ENCODE results near the gene TTLL6.

DNA sequence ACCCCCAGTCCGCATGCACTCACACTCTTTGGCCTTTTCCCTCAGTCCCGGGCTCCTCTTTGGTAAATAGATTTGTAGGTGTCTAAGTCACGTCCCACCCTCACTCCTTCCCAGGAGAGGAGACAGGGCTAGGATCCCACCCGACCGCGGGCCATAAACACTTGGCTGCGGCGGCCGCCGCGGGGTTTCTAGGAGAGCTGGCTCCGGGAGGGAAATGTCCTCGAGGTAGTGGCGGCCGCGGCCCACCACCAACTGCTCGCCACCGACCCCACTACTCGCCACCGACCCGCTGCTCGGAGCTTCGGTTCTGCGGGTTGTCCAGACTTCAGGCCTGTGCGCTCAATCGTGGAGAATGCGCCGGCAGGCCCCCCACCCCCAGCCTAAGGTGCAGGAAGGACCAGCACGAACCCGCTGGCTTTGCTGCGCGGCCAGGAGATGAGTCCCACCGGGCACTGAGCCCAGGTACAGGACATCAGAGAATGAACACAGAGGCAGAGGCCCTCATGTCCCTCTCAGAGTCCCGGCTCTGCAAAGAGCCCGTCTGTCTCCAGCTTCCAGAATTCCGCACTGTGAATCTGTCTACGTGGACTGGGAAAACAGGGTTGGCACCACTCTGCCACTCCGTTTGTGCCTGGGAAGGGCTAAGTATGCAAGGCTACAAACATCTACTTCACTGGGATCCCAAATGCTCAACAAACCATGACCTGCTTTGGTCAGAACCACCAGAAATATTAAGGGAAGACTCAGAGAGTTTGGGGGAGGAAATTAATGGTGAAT, 91.6 kb downstream of the TTLL6 start:
- TF ChIP-seq, protein P1, sequence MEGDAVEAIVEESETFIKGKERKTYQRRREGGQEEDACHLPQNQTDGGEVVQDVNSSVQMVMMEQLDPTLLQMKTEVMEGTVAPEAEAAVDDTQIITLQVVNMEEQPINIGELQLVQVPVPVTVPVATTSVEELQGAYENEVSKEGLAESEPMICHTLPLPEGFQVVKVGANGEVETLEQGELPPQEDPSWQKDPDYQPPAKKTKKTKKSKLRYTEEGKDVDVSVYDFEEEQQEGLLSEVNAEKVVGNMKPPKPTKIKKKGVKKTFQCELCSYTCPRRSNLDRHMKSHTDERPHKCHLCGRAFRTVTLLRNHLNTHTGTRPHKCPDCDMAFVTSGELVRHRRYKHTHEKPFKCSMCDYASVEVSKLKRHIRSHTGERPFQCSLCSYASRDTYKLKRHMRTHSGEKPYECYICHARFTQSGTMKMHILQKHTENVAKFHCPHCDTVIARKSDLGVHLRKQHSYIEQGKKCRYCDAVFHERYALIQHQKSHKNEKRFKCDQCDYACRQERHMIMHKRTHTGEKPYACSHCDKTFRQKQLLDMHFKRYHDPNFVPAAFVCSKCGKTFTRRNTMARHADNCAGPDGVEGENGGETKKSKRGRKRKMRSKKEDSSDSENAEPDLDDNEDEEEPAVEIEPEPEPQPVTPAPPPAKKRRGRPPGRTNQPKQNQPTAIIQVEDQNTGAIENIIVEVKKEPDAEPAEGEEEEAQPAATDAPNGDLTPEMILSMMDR (IDR thresholded peaks at IDR 0.05), result no peak
- TF ChIP-seq POLR2A (IDR thresholded peaks at IDR 0.05), result no peak
